Ammon's horn (tissue), 1 donor: ENCODE results near the gene SOS2.
"Not testable (repeated sequence)": the region's sequence is repeated elsewhere in the genome, so short reads cannot be mapped to it uniquely, and the experiment has no call there.

Experiments
- DNase-seq: peaks from one replicate; pipeline ENCODE4 v3.0.0-alpha.2; 2016; ENCODE audit warnings: low spot score

Gene SOS2

DNA sequence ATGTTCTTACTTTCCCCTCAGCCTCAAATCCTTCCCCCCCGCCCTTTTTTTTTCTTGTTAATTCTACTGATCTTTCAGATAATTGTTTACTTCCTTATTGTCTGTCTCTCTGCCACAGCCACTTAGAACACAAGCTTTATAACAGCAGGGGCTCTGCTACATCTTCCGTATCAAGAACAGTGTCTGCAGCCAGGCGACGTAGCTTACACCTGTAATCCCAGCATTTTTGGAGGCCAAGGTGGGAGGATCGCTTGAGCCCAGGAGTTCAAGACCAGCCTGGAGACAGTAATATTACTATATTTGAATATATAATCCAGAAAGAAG lies 5.4 kb downstream of the SOS2 start:
- DNase-seq: no peak

DNA sequence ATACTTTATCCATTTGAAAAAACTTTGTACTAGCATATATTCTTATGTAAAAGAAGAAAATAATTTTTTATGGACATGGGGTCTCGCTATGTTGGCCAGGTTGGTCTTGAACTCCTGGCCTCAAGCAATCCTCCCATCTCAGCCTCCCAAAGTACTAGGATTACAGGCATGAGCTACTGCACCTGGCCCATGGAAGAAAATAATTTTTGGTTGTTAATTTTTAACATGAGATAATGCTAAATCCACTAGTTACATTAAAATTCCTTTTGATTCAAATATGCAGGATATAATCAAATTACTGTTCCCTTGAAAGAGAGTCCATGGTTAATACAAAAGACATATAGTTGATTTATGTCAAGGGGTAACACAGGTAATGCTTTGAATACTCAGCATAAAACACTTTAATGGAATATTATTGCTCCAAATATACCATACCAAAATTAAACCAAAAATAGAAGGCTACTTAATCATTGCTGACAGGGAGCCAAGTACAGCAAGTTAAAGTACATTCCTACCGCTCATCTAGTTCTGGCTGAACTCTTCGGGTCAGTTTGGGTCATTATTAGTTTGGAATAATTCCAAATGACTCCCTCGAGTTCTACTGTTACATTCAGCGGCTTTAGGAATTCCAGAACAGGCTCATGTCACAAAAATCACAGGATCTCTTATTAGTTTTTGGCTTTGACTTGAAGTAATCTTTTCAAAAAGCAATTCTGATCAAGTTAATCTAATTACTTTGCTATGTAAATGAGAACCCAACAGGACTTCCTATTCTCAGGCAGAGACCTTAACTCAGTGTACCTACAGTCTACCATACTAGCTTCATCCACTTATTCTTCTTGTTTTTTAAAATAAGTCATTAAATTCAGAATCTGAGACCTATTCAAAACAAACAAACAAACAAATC lies 6.1 kb downstream of the SOS2 start:
- DNase-seq: no peak

DNA sequence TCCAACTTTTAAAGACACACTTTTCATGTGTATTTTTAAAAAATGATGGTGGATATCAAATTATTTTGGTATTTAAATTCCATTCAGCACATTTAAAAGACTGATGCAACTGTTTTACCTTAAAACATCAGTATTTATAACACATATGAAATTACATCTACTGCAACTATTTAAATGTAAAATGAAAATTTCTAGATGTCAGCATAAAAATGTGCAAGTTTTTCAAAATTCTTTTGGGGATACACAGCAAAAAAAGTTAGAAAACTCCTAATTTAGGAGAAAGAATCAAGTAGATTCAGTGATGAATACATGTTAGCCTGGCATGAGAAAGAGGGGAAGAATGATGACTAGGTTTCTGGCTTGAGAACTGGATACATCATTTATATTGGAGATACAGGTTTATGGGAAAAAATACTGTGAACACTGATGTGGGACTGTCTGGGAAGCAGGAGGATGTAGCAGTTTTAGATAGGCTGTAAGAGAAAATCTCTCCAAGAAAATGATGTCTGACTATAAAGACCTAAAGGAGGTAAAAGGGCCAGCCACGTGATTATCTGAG lies 9.2 kb downstream of the SOS2 start:
- DNase-seq: no peak

DNA sequence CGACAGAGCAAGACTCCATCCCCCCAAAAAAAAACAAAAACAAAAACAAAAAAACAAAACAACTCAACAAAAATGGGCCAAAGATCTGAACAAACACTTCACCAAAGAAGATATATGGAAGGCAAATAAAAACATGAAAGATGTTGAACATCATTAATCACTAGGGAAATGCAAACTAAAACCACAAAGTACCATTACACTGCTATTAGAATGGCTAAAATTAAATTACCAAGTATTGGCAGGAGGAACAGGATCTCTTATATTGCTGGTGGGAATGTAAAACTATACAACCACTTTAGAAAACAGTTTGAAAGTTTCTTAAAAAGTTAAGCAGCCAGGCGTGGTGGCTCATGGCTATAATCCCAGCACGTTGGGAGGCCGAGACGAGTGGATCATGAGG lies 12.9 kb downstream of the SOS2 start:
- no peak for DNase-seq

DNA sequence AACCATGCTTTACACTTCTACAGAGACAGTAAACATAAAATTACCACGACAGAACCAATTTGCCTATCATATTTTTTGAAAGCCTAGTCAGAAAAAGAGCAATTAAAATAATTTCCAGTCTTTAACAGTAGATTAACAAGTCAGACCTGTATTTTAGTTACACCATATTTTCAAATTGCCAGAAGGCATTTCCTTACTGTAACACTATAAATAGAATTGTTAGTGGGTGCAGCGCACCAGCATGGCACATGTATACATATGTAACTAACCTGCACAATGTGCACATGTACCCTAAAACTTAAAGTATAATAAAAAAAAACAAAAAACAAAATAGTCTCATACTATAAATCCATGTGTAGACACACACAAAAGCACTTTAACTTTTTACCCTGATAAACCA lies 16.0 kb downstream of the SOS2 start:
- no peak for DNase-seq

DNA sequence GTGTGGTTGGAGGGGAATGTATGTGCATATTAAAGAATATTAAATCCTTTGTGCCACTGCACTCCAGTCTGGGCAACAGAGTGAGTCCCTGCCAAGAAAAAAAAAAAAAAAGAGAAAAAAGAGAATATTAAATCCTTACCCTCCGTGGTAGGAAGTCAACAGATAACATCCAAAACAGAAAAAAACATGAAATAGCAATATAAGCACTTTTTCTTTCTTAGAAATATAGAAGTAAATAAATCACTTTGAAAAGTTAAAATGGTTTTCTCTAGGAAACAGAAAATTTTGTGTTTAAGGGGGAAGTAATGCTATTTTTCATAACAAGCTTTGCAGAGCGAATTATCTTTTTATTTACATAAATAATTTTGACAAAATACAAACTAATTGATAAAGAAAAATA lies 17.6 kb downstream of the SOS2 start:
- no peak for DNase-seq

DNA sequence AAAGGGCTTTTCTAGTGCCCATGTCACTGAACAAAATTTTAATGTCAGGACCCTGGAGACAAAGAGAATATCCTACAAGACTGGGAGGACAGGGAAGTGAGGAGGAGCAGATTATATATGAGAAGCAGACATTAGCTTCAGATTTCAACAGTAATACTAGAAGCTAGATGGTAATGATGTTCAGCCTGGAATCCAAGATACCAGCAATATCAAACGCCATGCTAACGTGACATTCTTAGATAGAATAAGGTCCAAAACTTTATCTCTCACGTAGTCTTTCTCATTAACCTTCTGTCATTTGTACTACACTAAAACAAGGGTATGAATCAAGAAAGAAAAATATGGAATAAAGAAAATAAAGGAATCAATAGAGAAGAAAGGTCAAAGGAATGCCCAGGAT lies 18.7 kb downstream of the SOS2 start:
- no peak for DNase-seq

DNA sequence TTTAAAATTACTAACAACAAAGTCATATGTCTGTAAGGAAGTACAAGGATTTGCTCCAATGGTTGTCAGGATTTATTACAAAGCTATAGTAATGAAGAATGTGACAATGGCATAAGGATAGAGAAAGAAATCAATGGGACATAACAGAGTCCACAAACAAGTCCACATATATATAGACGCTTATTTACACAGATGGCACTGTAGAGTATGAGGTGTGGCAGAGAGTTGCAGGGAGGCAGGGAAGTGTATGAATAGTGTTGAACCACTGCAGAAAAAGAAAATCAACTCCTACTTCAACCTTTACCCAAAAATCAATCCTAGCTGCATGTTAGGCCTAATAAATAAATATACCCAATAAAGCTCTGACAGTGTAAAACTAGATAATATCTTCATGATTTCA lies 21.3 kb downstream of the SOS2 start:
- DNase-seq: no peak

DNA sequence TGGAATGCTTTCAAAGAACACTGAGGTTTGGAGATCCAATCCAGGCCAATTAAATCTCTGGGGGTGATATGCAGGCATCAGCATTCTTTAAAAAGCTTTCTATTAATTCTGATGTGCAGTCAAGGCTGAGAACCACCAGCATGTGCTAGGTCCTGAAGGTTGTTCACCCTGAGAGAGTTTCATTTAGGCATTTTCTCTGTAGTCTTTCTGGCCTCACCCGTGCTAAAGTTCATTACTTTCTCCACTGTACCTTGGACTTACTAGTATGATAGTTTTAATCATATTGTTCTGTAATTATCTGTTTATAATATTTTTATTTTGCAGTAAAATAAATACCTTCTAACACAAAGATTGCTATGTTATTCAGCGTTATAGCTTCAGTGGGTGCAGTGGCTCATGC lies 32.9 kb downstream of the SOS2 start:
- no peak for DNase-seq

DNA sequence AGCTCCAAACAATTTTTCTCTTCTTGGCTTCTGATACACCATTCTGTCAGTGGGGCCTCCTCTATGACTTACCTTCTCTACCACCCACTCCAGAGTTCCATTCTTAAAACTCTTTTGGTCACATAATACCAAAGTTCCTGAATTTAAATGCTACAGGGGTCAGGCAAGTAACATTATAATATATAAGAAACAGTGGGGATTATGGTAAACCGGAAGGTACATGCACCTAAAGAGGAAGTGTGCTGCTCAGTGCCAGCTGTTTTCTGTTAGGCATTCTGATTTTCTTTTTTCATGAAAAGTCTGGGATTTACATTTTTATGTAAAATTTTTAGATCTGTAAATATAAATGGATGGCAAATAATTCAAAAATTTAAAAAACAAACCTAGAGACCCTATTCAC lies 39.9 kb downstream of the SOS2 start:
- DNase-seq: no peak

DNA sequence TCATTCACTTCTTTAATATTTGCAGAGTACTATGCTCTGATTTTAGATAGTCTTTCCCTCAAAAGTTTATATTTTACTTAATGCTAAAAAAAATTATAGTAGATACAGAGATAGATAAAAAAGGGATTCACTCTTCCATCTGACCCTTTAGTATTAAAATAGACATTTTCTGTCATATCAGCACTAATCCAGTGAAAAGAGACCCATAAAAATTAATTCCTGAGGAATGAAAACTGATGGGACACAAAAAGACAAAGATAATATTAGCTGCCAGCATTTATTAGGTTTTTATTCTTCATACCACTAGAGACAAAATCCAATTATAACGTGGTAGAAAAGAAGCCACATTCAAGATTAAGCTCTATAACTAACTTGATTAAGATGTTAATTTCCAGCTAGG lies 45.3 kb downstream of the SOS2 start:
- no peak for DNase-seq

DNA sequence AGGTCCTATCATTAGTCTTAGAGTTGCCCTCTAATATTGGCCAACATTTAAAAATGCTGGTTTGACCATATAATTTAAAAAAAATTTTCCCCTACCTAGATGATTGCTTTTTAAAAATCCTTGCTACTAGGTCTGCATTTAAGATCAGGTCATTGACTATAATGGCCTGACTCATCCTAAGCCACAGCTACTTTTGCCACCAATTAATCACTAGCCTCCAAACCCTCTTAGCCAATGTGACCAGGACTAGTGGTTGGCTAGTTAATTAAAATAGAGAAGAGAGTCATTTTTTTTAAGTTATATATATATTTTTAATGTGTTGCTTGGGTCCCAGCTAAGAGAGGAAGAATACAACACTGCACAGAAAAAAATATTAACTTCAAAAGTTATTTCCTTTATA lies 57.5 kb downstream of the SOS2 start:
- DNase-seq: no peak

DNA sequence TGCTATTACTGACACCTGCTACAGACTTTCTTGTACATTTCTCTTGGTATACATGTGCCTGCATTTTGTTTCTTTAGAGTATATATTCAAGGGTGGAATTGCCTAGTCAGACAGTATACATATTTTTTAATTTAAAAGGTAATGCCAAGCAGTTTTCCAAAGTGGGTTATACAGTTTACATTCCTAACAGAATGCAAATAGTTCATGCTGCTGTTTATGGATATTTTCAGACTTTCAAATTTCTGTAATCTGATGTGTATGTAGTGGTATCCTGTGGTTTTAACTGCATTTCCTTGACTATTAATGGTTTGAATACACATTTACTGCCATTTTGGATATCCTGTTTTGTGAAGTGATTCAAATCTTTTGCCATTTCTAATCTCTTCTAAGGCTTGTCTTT lies 59.5 kb downstream of the SOS2 start:
- DNase-seq: no peak

DNA sequence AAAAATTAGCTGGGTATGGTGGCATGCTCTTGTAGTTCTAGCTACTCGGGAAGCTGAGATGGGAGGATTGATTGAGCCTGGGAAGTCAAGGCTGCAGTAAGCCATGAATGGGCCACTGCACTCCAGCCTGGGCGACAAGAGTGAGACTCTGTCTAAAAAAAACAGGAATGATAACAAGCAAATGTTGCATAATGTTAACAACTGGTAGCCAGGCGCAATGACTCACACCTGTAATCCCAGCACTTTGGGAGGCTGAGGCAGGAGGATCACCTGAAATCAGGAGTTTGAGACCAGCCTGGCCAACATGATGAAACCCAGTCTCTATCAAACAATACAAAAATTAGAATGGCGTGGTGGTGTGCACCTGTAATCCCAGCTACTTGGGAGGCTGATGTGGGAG lies 64.0 kb downstream of the SOS2 start:
- DNase-seq: not testable (repeated sequence)

DNA sequence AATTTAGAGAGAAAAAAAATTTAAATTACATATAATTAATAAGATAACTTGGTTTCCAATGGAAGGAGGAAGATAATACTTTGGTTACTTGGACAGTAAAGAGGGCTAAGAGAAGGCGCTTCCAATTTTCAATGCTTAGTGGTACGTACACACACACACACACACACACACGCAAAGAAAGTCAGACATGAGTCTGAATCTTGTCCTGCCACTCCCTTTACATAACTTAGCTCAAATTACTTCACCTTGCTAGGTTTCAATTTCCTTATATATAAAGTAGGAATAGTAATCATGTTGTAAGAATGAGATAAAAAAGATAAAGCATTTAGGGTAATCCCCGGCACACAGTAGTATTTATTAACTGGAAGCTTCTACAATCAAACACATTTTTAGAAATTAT lies 75.3 kb downstream of the SOS2 start:
- no peak for DNase-seq

DNA sequence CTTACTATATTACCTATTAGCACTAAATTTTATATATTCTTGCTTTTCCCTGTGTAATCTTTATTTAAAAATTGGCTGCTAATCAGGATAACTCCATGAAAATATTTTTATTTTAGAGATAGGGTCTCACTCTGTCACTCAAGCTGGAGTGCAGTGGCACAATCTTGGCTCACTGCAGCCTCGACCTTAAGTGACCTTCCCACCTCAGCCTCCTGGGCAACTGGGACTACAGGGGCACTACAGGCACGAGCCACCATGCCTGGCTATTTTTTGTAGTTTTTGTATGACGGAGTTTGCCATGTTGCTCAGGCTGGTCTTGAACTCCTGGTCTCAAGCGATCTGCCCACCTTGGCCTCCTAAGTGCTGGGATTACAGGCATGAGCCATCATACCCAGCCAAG lies 82.6 kb downstream of the SOS2 start:
- no peak for DNase-seq

DNA sequence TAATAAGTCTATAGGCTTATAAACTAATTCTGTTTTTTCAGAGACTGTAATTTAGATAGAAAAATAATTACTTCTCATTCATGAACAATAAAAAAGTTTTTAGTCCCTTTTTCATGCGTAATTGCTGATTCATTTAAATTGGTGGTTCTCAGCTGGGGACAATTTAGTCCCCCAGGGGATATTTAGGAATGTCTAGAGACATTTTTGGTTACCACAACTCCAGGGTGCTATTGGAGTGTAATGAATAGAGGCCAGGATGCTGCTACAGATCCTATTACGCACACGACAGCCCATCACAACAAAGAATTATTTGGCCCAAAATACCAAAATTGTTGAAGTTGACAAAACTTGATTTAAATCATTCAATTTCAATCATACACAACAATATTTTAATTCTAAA lies 92.2 kb downstream of the SOS2 start:
- no peak for DNase-seq

DNA sequence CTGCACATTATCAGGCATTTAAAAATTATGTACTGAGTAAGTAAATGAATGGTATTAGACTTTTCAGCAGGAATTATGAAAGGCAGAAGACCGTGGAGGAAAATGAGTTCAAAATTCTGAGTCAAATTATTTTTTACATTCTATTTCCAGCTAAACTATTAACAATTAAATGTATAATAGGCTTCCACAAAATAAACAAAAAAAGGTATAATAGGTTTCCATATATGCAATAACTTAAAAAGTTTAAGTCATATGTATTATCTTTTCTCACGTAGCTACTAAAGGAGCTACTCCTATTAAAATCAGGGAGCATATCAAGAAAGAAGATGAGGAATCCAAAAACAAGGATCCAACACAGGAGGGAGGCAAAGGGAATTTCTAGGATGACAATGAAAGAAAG lies 103.6 kb downstream of the SOS2 start:
- no peak for DNase-seq

DNA sequence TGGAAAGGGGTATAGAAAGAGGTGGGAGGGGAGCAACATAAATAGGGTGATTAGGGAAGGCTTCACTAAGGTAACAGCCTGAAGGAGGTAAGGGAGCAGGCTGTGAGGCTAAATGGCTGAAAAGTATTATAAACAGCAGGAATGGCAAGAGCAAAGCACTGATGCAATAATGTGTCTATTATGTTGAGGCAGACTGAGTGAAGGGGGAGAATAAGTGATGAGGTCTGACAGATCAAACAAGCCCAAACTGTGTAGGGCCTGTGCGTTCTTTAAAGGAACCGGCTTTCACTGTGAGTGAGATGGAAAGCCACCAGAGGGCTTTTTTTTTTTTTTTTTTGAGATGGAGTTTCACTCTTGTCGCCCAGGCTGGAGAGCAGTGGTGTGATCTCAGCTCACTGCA lies 108.3 kb downstream of the SOS2 start:
- DNase-seq: peak; percentile 51

DNA sequence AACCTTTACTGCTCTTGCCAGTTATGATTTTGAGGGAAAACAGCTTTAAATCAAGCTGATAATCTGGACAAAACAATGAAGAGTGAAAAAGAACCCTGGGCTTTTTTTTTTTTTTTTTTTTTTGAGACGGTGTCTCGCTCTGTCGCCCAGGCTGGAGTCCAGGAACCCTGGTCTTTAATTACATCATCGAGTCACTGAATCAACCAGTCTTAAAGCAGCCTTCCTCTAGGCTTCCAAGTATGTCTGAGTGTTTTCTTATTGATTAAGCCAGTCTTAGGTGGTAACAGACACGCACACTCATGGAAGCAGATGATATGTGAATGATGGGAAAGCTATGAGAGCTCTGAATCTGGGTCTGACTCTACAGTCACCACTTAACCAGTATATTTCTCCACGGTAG lies 109.1 kb downstream of the SOS2 start:
- no peak for DNase-seq

DNA sequence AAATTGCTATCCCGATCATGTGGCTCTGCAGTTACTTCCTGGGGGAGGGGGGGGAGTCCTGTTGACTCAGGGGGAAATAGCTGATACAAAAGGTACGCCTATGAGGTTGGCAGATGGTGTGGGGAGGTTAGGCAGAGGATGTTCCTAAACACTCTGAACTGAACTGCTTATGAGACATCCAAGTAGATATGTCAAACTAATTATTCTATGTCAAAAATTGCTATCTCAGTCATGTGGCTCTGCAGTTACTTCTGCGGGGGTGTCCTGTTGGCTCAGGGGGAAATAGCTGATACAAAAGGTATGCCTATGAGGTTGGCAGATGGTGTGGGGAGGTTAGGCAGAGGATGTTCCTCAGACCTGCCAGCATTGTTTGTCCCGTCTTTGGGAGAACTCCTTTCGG lies 109.9 kb downstream of the SOS2 start:
- peak; percentile 21 for DNase-seq

DNA sequence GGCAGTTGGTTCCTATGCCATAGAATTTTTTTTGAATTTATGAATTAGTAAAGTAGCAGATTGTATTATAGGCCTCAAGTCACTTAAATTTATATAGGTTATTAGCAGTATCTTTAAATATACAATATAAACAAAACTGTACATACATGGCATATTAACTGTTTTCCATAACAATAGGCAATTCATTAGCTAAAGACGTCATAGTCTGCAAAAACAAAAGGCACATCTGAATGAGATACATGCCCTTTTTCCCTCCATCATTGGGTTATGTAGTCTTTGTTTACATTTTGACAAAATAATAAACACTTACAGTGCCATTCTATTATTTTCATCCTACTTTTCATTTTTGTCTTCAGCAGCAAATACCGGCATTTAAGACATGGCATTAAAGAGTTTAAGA lies 113.9 kb downstream of the SOS2 start:
- peak; percentile 18 for DNase-seq

DNA sequence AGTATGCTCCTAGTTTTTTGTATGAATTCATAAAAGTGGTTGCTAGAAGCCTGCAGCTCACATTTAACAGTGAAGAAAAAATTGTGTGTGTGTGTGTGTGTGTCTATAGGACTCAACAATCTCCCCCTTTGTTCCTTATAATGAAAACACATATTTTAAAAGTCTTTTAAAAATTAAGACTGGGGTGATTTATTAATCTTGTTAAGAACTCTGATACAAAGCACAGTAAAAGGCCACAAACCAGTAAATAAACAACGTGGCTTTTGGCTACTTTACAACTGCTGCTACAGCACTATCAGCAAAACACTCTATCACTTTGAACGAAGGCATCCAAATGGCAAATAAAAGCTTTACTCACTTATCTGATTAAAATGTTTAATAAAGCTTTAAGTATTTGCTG lies 114.4 kb downstream of the SOS2 start:
- peak; percentile 15 for DNase-seq
